SJSA1 (cell line): ENCODE data around the gene PHLDB1. TPM values are rescaled to one million over a fixed set of nuclear protein-coding genes. Genes with fewer than 3 reads are reported as not detected.
"Not testable (repeated sequence)": the region's sequence is repeated elsewhere in the genome, so short reads cannot be mapped to it uniquely, and the experiment has no call there.

Source experiments
- DNase-seq, 2 experiments: peaks; one replicate each; pipeline ENCODE4 v3.0.0-alpha.2; 2015 to 2020; ENCODE audit warnings: low spot score in 2 of 2, low read depth in 1 of 2
- H3K27ac ChIP-seq: fragments of 250-450 bp; sonication (Bioruptor Pico); 2 replicates; pipeline ENCODE4 v1.5.1; 2020; ENCODE audit warnings: mild to moderate bottlenecking, moderate library complexity
- H3K27me3 ChIP-seq: fragments of 250-450 bp; sonication (Bioruptor Pico); replicated peaks from 2 replicates; pipeline ENCODE4 v1.5.1; 2020; ENCODE audit warnings: mild to moderate bottlenecking, moderate library complexity
- H3K36me3 ChIP-seq: fragments of 250-450 bp; sonication (Bioruptor Pico); 2 replicates; pipeline ENCODE4 v1.5.1; 2020; ENCODE audit warnings: mild to moderate bottlenecking
- H3K4me1 ChIP-seq: fragments of 250-450 bp; sonication (Bioruptor Pico); replicated peaks from 2 replicates; pipeline ENCODE4 v1.6.1; 2021; ENCODE audit warnings: mild to moderate bottlenecking
- H3K4me3 ChIP-seq: fragments of 250-450 bp; sonication (Bioruptor Pico); 2 replicates; pipeline ENCODE4 v1.5.1; 2020; ENCODE audit warnings: mild to moderate bottlenecking
- H3K9me3 ChIP-seq: fragments of 250-450 bp; sonication (Bioruptor Pico); replicated peaks from 2 replicates; pipeline ENCODE4 v1.5.1; 2020; ENCODE audit warnings: mild to moderate bottlenecking
- total RNA-seq: library from RNA; depleted of rRNA; stranded (reverse); fragments of >200 nt; shearing (Covaris generic); gene quantifications from 2 replicates; pipeline ENCODE4 v1.2.3, GENCODE V29; 2014

PHLDB1 gene
- total RNA-seq, 1 experiment from 2014 or later: 38.9 TPM

DNA sequence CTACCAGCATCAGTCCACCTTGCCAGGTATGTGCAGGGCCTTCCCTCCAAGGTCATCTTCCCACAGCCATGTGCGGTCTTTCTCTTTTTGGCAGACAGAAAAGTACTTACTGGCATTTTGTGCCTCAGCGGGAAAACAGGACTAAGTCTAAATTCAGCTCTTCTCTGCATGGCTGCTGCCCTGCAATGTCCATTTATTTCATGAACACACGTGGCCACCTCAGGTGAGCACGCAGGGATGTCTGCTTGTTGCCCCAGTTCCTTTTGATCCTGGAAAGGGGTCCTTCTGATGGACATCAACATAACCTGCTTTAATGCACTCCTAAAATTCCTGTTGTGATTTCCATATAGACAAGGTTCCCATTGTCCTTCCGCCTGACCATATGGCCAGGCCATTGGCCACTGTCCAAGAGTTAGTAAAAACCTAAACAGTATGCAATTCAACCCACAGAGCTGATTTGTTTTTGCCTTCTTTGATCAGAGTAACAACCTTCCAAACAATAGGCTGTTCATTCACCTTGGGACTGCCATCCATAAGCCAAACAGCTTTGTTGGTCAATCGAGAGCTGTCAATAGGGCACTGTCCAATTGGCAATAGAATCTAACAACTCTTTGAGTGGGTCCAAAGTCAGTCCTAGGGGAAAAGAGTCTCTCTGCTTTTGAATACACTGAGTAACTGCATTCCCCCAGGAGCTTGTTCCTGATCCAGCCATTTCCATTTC is 66.1 kb downstream of the PHLDB1 start:
- no peak for DNase-seq
- H3K9me3 ChIP-seq: no peaks in the 10 kb centered on the region

DNA sequence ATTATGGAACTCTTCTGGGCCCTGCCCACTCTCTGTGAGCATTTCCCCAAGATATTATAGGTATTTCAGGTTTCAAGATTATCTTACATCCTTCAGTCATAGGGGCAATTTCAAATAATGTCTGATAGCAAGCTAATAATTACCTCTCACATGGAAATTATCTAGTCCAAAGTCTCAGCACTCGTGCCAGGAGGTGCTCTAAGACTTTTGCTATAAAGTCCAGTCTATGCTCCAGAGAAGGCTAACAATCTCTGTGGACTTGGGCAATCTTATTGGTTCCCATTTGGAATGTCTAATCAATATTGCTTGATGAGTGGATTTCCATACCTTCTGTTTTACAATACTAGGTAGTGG is 66.6 kb downstream of the PHLDB1 start:
- Histone ChIP-seq H3K36me3 (no peaks in the 10 kb centered on the region), H3K27me3 (no peaks in the 10 kb centered on the region), H3K27ac (no peak overlapping the region), H3K9me3 (no peaks in the 10 kb centered on the region), H3K4me1 (no peaks in the 10 kb centered on the region), H3K4me3 (no peak overlapping the region)
- DNase-seq: no peak

More for the DNA sequence above, 66.1 kb downstream of the PHLDB1 start:
- no peaks in the 10 kb centered on the region for H3K27me3 ChIP-seq
- no peak overlapping the region for H3K27ac ChIP-seq
- no peaks in the 10 kb centered on the region for H3K4me1 ChIP-seq
- no peaks in the 10 kb centered on the region for H3K36me3 ChIP-seq
- no peak overlapping the region for H3K4me3 ChIP-seq

DNA sequence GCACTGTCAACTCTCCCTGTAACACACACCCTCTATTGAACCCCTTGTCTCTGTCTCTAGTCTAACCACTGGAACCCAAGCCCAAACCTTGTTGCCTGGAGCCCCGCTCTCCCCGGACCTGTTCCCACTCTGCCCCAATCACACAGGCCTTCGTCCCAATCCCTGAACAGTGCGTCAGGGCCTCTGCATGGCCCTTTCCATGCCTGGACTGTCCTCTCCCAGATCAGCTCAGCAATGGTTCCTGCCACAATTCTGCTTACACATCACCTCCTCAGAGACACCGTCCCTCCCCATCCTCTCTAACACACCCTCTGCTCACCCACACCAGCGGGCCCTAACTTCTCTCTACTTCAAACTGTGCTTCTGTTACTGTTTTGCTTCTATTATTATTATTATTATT is 70.6 kb downstream of the PHLDB1 start:
- Histone ChIP-seq H3K4me3 (no peak overlapping the region), H3K4me1 (no peaks in the 10 kb centered on the region), H3K27ac (no peak overlapping the region), H3K36me3 (no peaks in the 10 kb centered on the region), H3K27me3 (no peaks in the 10 kb centered on the region), H3K9me3 (no peaks in the 10 kb centered on the region)
- no peak for DNase-seq

DNA sequence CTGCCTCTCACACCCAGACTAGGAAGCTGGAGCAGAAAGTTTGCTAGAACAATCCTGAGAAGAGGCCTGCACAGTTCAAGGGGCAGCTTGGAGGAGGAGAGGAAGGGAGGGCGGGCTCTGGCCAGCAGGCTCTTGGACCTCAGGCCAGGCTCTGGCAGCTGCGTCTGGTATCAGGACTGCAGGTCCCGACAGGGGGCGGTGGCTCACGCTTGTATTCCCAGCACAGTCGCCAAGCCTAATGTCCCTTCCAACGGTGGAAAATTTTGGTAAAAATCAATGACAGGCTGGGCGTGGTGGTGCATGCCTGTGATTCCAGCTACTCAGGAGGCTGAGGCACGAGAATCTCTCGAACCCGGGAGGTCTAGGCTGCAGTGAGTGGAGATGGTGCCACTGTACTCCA is 71.5 kb downstream of the PHLDB1 start:
- not testable (repeated sequence) for DNase-seq, H3K4me1 ChIP-seq, H3K9me3 ChIP-seq, H3K36me3 ChIP-seq, H3K27me3 ChIP-seq, H3K4me3 ChIP-seq, H3K27ac ChIP-seq

DNA sequence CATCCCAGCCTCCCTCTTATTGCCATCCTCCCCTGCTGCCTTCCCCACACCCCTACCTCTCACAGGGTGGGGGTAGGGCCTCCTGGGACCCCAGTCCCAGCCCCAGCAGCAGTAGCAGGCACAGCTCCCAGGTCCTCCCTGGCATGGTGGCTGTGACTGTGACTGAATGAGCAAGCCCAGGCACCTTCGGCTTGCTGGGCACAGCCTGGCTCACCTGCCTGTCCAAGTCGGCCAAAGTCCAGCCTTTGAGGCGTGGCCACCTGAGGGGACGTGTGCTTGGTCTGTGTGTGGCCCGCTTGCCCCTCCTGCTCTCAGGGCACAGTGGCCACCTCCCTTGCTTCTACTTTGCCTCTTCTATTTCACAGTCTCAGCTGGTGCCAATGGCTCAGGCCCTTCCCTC is 72.1 kb downstream of the PHLDB1 start, which contains the start of gene TREH:
Gene TREH, minus strand, starts transcription at position 168 of the 400 bp plus-strand sequence. Its CDS starts 23 bp downstream, at position 145.
- H3K4me1 ChIP-seq: no peaks in the 10 kb centered on the region
- H3K4me3 ChIP-seq: no peak within 1 kb of the TSS
- no peaks in the 10 kb centered on the region for H3K9me3 ChIP-seq
- H3K27me3 ChIP-seq: no peaks in the 10 kb centered on the region
- no peak for DNase-seq
- no peaks in the 10 kb centered on the region for H3K36me3 ChIP-seq
- no peak within 1 kb of the TSS for H3K27ac ChIP-seq

DNA sequence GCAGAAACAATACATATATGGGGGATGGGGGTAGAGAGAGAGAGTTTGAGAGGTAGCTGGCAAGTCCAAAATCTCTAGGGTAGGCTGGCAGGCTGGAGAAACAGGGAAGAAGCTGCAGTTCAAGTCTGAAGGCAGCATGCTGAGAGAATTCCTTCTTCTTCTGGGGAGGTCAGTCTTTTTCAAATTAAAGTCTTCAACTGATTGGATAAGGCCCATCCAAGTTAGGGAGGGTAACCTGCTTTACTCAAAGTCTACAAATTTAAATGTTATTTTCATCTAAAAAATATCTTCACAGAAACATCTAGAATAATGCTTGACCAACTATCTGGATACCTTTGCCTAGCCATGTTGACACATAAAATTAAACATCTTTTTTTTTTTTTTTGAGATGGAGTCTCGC is 75.0 kb downstream of the PHLDB1 start:
- H3K9me3 ChIP-seq: no peaks in the 10 kb centered on the region
- H3K27ac ChIP-seq: no peak overlapping the region
- no peak for DNase-seq

DNA sequence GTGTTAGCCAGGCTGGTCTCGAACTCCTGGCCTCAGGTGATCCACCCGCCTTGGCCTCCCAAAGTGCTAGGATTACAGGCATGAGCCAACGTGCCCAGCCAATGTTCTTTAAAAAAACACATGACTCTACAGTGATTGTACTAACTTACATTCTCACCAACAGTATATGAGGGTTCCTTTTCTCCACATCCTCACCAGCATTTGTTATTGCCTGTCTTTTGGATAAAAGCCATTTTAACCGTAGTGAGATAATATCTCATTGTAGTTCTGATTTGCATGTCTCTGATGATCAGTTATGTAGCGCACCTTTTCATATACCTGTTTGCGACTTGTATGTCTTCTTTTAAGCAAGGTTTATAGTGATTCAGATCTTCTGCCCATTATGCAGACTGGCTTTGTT is 75.5 kb downstream of the PHLDB1 start:
- H3K27ac ChIP-seq, H3K36me3 ChIP-seq, H3K9me3 ChIP-seq, H3K4me1 ChIP-seq, H3K27me3 ChIP-seq, DNase-seq, H3K4me3 ChIP-seq: not testable (repeated sequence)

More for the DNA sequence above, 75.0 kb downstream of the PHLDB1 start:
- H3K36me3 ChIP-seq: no peaks in the 10 kb centered on the region
- no peaks in the 10 kb centered on the region for H3K4me1 ChIP-seq
- no peaks in the 10 kb centered on the region for H3K27me3 ChIP-seq
- H3K4me3 ChIP-seq: no peak overlapping the region

DNA sequence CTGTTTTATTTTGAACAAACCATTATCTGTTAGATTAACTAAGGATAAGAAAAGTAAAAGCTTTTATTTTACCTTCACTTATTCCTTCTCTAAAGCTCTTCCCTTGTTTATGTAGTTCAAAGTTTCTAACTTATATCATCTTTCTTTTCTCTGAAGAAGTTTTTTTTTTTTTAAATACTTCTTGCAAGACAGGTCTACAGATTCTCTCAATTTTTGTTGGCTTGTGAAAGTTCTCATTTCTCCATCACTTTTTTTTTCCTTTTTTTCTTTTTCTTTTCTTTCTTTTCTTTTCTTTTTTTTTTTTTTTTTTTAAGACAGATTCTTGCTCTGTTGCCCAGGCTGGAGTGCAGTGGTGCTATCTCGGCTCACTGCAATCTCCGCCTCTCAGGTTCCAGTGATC is 76.8 kb downstream of the PHLDB1 start:
- Histone ChIP-seq H3K9me3 (no peaks in the 10 kb centered on the region), H3K4me1 (no peaks in the 10 kb centered on the region), H3K4me3 (no peak overlapping the region), H3K36me3 (no peaks in the 10 kb centered on the region), H3K27me3 (no peaks in the 10 kb centered on the region), H3K27ac (no peak overlapping the region)
- DNase-seq: no peak

DNA sequence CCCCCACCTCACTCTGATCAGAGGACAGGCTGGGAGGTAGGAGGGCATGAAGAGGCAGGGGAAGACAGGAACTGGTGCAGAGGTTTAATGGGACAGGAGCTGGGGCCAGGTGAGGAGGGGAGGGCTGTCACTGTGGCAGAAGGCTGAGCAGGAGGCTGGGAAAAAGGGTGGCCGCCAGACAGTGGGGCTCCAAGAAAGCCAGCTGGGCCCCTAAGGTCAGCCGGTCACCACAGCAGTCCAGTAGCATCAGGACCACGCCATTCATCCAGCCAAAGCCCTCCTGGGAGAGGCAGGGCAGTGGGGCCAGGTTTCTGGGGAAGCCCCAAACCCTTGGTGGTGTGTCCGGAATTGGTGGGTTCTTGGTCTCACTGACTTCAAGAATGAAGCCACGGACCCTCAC is 80.5 kb downstream of the PHLDB1 start:
- DNase-seq: no peak

DNA sequence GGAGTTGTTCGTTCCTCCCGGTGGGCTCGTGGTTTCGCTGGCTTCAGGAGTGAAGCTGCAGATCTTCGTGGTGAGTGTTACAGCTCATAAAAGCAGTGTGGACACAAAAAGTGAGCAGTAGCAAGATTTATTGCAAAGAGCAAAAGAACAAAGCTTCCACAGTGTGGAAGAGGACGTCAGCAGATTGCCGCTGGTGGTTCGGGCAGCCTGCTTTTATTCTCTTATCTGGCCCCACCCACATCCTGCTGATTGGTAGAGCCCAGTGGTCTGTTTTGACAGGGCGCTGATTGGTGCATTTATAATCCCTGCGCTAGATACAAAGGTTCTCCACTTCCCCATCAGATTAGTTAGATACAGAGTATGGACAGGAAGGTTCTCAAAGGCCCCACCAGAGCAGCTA is 80.9 kb downstream of the PHLDB1 start:
- DNase-seq, H3K27me3 ChIP-seq, H3K27ac ChIP-seq, H3K4me3 ChIP-seq, H3K9me3 ChIP-seq, H3K4me1 ChIP-seq, H3K36me3 ChIP-seq: not testable (repeated sequence)

More for the DNA sequence above, 80.5 kb downstream of the PHLDB1 start:
- H3K4me1 ChIP-seq: no peaks in the 10 kb centered on the region
- no peaks in the 10 kb centered on the region for H3K27me3 ChIP-seq
- no peaks in the 10 kb centered on the region for H3K9me3 ChIP-seq
- no peak overlapping the region for H3K4me3 ChIP-seq
- H3K27ac ChIP-seq: no peak overlapping the region
- H3K36me3 ChIP-seq: no peaks in the 10 kb centered on the region

DNA sequence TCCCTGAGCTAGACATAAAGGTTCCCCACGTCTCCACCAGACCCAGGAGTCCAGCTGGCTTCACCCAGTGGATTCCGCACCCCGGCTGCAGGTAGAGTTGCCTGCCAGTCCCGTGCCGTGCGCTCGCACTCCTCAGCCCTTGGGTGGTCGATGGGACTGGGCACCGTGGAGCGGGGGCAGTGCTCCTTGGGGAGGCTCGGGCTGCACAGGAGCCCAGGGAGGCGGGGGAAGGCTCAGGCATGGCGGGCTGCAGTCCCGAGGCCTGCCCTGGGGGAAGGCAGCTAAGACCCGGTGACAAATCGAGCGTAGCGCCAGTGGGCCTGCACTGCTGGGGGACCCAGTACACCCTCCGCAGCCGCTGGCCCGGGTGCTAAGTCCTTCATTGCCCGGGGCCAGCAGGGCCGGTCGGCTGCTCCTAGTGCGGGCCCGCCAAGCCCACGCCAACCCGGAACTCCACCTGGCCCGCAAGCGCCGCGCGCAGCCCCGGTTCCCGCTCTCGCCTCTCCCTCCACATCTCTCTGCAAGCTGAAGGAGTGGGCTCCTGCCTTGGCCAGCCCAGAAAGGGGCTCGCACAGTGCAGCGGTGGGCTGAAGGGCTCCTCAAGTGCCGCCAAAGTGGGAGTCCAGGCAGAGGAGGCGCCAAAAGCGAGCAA is 81.6 kb downstream of the PHLDB1 start:
- no peak overlapping the region for H3K4me3 ChIP-seq
- H3K36me3 ChIP-seq: no peaks in the 10 kb centered on the region
- H3K27ac ChIP-seq: no peak overlapping the region
- no peaks in the 10 kb centered on the region for H3K9me3 ChIP-seq
- no peaks in the 10 kb centered on the region for H3K4me1 ChIP-seq
- no peaks in the 10 kb centered on the region for H3K27me3 ChIP-seq
- DNase-seq: no peak

DNA sequence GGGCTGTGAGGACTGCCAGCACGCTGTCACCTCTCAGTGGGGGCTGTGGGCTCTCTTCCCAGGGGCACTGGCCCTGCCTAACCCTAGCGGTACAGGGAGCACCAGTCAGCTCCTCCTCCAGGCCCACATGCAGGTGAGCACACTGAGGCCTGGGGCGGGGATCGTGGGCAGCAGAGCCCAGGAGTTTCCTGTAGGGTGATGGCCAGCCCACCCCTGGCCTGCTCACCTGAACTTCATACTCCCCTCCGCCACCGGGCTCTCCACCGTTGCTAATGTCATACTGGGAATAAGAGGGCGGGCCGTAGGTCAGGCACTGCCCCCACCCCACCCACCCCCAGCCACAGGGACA is 82.1 kb downstream of the PHLDB1 start:
- Histone ChIP-seq H3K36me3 (no peaks in the 10 kb centered on the region), H3K27me3 (no peaks in the 10 kb centered on the region), H3K4me3 (no peak overlapping the region), H3K4me1 (no peaks in the 10 kb centered on the region), H3K27ac (no peak overlapping the region), H3K9me3 (no peaks in the 10 kb centered on the region)
- DNase-seq: no peak

DNA sequence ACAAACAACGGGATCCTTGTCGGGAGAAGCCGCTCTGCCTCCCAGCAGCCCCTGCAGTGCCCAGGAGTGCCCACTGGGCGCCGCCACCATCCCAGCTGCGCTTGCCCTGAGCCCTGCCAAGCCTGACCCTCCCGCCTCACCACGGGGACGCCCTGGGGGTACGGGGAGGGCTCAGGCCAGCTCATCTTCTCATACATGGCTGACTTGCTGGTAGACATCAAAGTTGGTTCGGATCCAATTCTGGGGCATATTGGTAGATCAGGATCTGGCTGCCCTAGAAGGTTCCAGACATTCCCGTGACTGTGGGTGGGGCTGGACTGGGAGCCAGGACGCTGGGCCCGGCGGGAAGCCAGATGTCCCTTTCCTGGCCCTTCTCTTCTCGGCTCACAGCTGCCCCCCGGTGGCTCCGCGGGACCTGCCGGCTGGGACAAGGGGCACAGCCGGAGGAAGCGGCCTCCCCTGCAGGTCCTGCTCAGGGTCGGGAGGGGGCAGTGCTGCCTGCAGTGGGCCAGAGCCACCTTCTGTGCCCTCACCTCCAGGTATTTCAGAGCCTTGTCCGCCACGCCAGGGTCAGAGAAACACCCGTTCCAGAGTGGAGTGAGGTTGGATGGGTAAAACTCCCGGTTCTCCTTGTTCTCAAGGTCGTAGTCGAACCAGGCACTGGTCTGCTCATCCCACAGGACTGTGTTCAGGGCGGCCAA is 82.6 kb downstream of the PHLDB1 start:
- peak overlapping the region; percentile 55; the same call in 1 of the 2 replicates for H3K27ac ChIP-seq

DNA sequence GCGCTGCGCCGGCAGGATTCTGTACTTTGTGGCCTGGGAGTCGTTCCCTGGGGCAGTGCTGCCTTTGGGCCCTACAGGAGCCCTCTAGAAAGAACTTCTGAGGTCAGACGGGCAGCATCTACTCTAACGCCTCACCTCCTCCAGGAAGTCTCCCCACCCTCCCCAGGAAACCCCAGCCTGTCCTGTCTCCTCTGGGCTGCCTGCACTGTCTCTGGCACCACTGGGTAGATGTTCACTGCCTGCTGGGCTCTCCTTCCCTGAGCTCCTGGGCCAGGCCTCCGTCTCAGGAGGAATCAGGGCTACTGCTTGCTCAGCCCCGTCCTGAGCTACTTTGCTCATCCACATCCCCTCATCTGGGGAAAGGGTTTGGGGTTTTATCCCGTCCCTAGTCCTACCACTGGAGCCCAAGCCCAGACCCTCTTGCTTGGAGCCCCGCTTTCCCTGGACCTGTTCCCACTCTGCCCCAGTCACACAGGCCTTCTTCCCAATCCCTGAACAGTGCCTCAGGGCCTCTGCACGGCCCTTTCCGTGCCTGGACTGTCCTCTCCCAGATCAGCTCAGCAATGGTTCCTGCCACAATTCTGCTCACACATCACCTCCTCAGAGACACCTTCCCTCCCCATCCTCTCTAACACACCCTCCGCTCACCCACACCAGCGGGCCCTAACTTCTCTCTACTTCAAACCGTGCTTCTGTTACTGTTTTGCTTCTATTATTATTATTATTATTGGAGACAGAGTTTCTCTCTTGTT is 83.3 kb downstream of the PHLDB1 start:
- DNase-seq: no peak
- Histone ChIP-seq H3K36me3 (no peaks in the 10 kb centered on the region), H3K4me3 (no peak overlapping the region), H3K4me1 (no peaks in the 10 kb centered on the region), H3K9me3 (no peaks in the 10 kb centered on the region), H3K27me3 (no peaks in the 10 kb centered on the region), H3K27ac (no peak overlapping the region)

More for the DNA sequence above, 82.6 kb downstream of the PHLDB1 start:
- H3K4me3 ChIP-seq: peak overlapping the region; percentile 33
- no peaks in the 10 kb centered on the region for H3K4me1 ChIP-seq
- no peaks in the 10 kb centered on the region for H3K27me3 ChIP-seq
- no peaks in the 10 kb centered on the region for H3K9me3 ChIP-seq
- DNase-seq: peak; percentile 88 to 93
- no peaks in the 10 kb centered on the region for H3K36me3 ChIP-seq
